GM23248 (cell line): Measurements from ENCODE around the gene LHFPL2. TPM values are rescaled to one million over a fixed set of nuclear protein-coding genes. Genes with fewer than 3 reads are reported as not detected.
"Not testable (repeated sequence)": the region's sequence is repeated elsewhere in the genome, so short reads cannot be mapped to it uniquely, and the experiment has no call there.

Experiments
- DNase-seq: peaks from one replicate; pipeline ENCODE4 v3.0.0-alpha.2; 2015
- H2AFZ ChIP-seq: fragments of 200-600 bp; sonication (generic); 2 replicates; pipeline ENCODE4 v1.6.1; 2016; ENCODE audit warnings: antibody characterized with exemption
- H3F3A ChIP-seq: fragments of 200-600 bp; sonication (generic); 2 replicates; pipeline ENCODE4 v1.6.1; 2016; ENCODE audit warnings: mild to moderate bottlenecking, antibody characterized with exemption, mixed run types; ENCODE audit not compliant: insufficient read depth
- H3K27ac ChIP-seq: fragments of 200-600 bp; sonication (generic); 2 replicates; pipeline ENCODE4 v1.5.1; 2016; ENCODE audit warnings: mild to moderate bottlenecking
- H3K27me3 ChIP-seq: fragments of 200-600 bp; sonication (generic); replicated peaks from 2 replicates; pipeline ENCODE4 v1.6.1; 2016; ENCODE audit warnings: mild to moderate bottlenecking; ENCODE audit not compliant: insufficient read depth
- H3K36me3 ChIP-seq: fragments of 200-600 bp; sonication (generic); 2 replicates; pipeline ENCODE4 v1.6.1; 2016; ENCODE audit warnings: low read depth, mild to moderate bottlenecking
- H3K4me1 ChIP-seq: fragments of 200-600 bp; sonication (generic); 2 replicates; pipeline ENCODE4 v1.6.1; 2016; ENCODE audit warnings: mild to moderate bottlenecking; ENCODE audit not compliant: insufficient read depth
- H3K4me2 ChIP-seq: fragments of 200-600 bp; sonication (generic); one replicate; pipeline ENCODE4 v1.6.1; 2016; ENCODE audit warnings: mild to moderate bottlenecking; ENCODE audit not compliant: unreplicated experiment
- H3K4me3 ChIP-seq: fragments of 200-600 bp; sonication (generic); 2 replicates; pipeline ENCODE4 v1.5.1; 2016; ENCODE audit warnings: mild to moderate bottlenecking
- H3K79me2 ChIP-seq: fragments of 200-600 bp; sonication (generic); 2 replicates; pipeline ENCODE4 v1.6.1; 2016; ENCODE audit warnings: mild to moderate bottlenecking; ENCODE audit not compliant: insufficient read depth
- H3K9ac ChIP-seq: fragments of 200-600 bp; sonication (generic); 2 replicates; pipeline ENCODE4 v1.6.1; 2016; ENCODE audit warnings: mild to moderate bottlenecking
- H3K9me2 ChIP-seq: fragments of 200-600 bp; sonication (generic); 2 replicates; pipeline ENCODE4 v1.6.1; 2016; ENCODE audit warnings: mixed run types, mild to moderate bottlenecking, moderate library complexity; ENCODE audit not compliant: insufficient read depth
- H3K9me3 ChIP-seq: fragments of 200-600 bp; sonication (generic); one replicate; pipeline ENCODE4 v1.6.1; 2017; ENCODE audit warnings: low read depth
- H4K20me1 ChIP-seq: fragments of 200-600 bp; sonication (generic); 2 replicates; pipeline ENCODE4 v1.6.0; 2016; ENCODE audit not compliant: insufficient read depth
- EZH2 ChIP-seq: fragments of 200-600 bp; sonication (generic); IDR thresholded peaks from 2 replicates; pipeline ENCODE4 v1.6.1; 2018; ENCODE audit warnings: antibody characterized with exemption, mild to moderate bottlenecking; ENCODE audit not compliant: insufficient read depth, poor library complexity, severe bottlenecking
- EZH2phosphoT487 ChIP-seq: fragments of 200-600 bp; sonication (generic); IDR thresholded peaks from 2 replicates; pipeline ENCODE4 v1.6.1; 2018; ENCODE audit warnings: antibody characterized with exemption, moderate library complexity, mild to moderate bottlenecking, low read depth; ENCODE audit not compliant: insufficient read depth
- WGBS, 2 experiments: methylation state at CpG; one replicate each; pipeline ENCODE4 v1.1.6; 2015 to 2017; ENCODE audit warnings: low lambda C conversion rate in 2 of 2, low coverage in 1 of 2; ENCODE audit errors: missing lambda C conversion rate in 2 of 2; 5-methylcytosine and 5-hydroxymethylcytosine counted together
- in situ Hi-C: fragments of 300-500 bp; cut with MboI; formaldehyde crosslinking; loops from 2 replicates; pipeline ENCODE4 v1.15.0; 2020
- polyA plus RNA-seq: library from polyadenylated mRNA; unstranded; fragments of >200 nt; fragmentation: Nextera tagmentation; extraction: Ambion mirVana; gene quantifications from 2 replicates; pipeline ENCODE4 v1.2.1, GENCODE V29; 2016
- total RNA-seq: library from RNA; depleted of rRNA; stranded (reverse); fragments of >200 nt; shearing (Covaris generic); gene quantifications from 2 replicates; pipeline ENCODE4 v1.2.3, GENCODE V29; 2014

Gene LHFPL2
- total and polyA plus RNA-seq, 2 experiments from 2014 or later: 8.0 to 13.7 TPM

DNA sequence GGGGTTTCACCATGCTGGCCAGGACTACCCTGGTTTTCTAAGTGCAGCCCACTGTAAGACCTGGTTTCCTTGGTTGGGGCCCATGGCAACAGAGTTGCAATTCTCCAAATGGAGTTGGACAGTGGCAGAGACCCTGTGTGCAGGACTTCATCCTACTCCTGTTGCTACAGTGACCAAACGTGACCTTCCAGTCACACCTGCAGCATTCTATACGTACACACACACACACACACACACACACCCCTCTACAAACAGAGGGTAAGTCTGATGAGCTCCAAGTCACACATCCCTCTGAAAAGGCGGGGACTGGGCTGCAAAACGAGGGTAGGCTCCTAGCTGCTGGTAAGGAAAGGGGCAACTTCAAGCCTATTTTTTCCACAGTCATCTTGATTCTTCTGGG, 23.6 kb downstream of the LHFPL2 start:
- no peaks in the 10 kb centered on the region for H3K27me3 ChIP-seq
- H3K4me1 ChIP-seq: peaks cover 22% of the 10 kb centered on the region
- H3F3A ChIP-seq: no peaks in the 10 kb centered on the region; the same call in 1 of the 2 replicates
- no peaks in the 10 kb centered on the region for H3K36me3 ChIP-seq
- peaks cover 33% of the 10 kb centered on the region for H3K79me2 ChIP-seq
- no peaks in the 10 kb centered on the region for H3K9me3 ChIP-seq
- no peak for DNase-seq
- no peak overlapping the region for H3K9ac ChIP-seq
- no peak for TF ChIP-seq EZH2
- TF ChIP-seq EZH2phosphoT487: no peak
- H3K4me2 ChIP-seq: no peak overlapping the region
- 79 to 85% methylated on average over 4 of the region's 4 CpGs for WGBS, 2 experiments
- H4K20me1 ChIP-seq: no peaks in the 10 kb centered on the region
- H3K4me3 ChIP-seq: no peak overlapping the region
- H2AFZ ChIP-seq: no peak overlapping the region
- no peaks in the 10 kb centered on the region for H3K9me2 ChIP-seq
- no peak overlapping the region for H3K27ac ChIP-seq
- in situ Hi-C loops: no loop called here

DNA sequence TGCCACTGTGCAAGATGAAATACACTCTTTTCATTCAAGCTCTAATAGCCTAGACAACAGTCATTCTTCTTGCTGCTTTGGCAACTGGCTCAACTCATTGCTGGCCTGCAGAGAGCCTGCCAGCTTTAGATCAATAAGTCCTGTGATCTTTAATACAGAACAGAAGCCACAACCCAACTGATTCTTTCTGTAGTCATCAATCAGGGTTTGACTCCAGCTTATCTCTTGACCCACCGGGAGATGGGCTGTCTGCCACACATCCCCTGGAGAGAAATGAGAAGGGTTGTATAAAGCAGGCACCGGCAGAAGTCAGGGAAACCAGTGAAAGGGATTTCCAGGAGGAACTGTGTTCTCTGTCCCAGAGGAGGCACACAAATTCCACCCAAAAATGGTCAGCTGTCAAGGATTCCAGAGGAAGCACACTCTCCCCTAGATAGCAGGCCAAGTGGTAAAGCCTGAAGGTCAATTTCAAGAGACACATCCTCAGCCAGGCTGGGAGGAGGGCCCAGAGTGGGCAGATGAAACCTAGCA, 24.5 kb downstream of the LHFPL2 start:
- Histone ChIP-seq H3K4me2 (no peak overlapping the region), H3F3A (no peaks in the 10 kb centered on the region; the same call in 1 of the 2 replicates), H3K4me1 (peaks cover 22% of the 10 kb centered on the region), H3K9me3 (no peaks in the 10 kb centered on the region), H3K79me2 (peaks cover 33% of the 10 kb centered on the region), H3K4me3 (no peak overlapping the region), H4K20me1 (no peaks in the 10 kb centered on the region), H3K27me3 (no peaks in the 10 kb centered on the region), H3K36me3 (no peaks in the 10 kb centered on the region), H3K9ac (no peak overlapping the region), H3K27ac (no peak overlapping the region), H2AFZ (no peak overlapping the region), H3K9me2 (no peaks in the 10 kb centered on the region)
- DNase-seq: no peak
- TF ChIP-seq EZH2: no peak
- 22 to 37% methylated on average over 2 of the region's 2 CpGs for WGBS, 2 experiments
- in situ Hi-C loops: no loop called here

DNA sequence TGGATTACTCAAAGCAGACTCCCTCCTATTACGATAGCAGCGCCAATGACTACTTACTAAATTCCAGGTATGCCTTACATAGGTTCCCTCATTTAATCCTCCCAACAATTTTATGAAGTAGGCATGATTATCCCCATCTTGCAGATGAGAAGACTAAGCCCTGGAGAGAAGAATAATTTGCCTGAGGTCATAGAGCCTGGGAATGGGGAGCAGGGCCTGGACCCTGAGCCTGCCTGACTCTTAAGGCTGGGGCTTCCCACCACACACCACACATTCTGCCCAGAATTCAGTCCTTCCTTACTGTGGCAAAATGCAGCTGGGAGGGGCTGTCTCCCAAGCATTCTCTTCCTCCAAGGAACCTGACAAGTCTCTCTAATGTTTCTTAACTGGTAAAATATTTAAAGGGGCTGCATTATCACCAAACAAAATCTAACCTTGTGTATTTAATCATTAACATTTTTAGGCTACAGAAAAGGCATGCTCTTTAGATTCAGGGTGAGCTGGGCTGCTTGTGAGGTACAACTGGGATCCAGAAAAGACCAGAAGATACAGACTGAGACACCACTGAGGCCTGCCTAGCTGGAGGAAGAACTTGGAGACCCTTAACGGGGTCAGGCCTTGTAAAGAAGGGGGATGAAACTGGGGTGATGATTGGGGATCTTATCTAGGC, 26.1 kb downstream of the LHFPL2 start:
- in situ Hi-C loops: no loop called here
- no peak for DNase-seq
- H3K36me3 ChIP-seq: no peaks in the 10 kb centered on the region
- H3K9me3 ChIP-seq: no peaks in the 10 kb centered on the region
- no peak overlapping the region for H3K27ac ChIP-seq
- H3K9me2 ChIP-seq: no peaks in the 10 kb centered on the region
- H3K79me2 ChIP-seq: peaks cover 33% of the 10 kb centered on the region
- no peaks in the 10 kb centered on the region; the same call in 1 of the 2 replicates for H3F3A ChIP-seq
- no peak for TF ChIP-seq EZH2phosphoT487
- TF ChIP-seq EZH2: no peak
- no peaks in the 10 kb centered on the region for H4K20me1 ChIP-seq
- 100% methylated on average over 3 of the region's 3 CpGs for WGBS, 2 experiments
- no peak overlapping the region for H2AFZ ChIP-seq
- no peak overlapping the region for H3K4me3 ChIP-seq
- peaks cover 9% of the 10 kb centered on the region for H3K4me1 ChIP-seq
- no peaks in the 10 kb centered on the region for H3K27me3 ChIP-seq
- H3K4me2 ChIP-seq: no peak overlapping the region
- no peak overlapping the region for H3K9ac ChIP-seq

DNA sequence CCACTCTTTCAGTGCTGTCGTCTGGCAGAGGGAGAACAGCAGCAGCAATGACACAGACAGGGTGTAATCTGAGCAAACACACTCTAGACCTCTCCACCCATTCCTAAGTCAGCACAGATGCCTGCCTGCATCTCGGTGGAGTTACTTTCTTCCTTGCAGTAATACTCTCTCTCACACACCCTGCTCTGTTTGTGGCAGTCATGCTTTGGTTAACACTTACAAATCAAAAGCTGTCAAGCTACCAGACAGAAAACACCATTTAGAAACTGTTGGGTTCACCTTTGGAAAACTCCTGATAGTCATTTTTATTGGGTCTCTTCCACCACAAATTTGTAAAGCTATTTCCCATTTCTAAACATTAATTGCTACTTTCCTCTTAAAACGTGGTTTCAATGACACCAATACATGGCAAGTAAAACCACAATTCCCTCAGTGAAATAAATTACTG, 27.3 kb downstream of the LHFPL2 start:
- Histone ChIP-seq H3K9me3 (no peaks in the 10 kb centered on the region), H4K20me1 (no peaks in the 10 kb centered on the region), H3K9me2 (no peaks in the 10 kb centered on the region), H3K27me3 (no peaks in the 10 kb centered on the region), H3K4me1 (peaks cover 8% of the 10 kb centered on the region), H3K27ac (no peak overlapping the region), H2AFZ (peak overlapping the region; percentile 39; the same call in 1 of the 2 replicates), H3K9ac (no peak overlapping the region), H3K4me2 (peak overlapping the region; percentile 31), H3F3A (no peaks in the 10 kb centered on the region; the same call in 1 of the 2 replicates), H3K79me2 (peaks cover 33% of the 10 kb centered on the region), H3K36me3 (no peaks in the 10 kb centered on the region), H3K4me3 (no peak overlapping the region)
- DNase-seq: peak; percentile 48
- no peak for TF ChIP-seq EZH2phosphoT487
- in situ Hi-C loops: no loop called here
- 14 to 16% methylated on average over 3 of the region's 3 CpGs for WGBS, 2 experiments

DNA sequence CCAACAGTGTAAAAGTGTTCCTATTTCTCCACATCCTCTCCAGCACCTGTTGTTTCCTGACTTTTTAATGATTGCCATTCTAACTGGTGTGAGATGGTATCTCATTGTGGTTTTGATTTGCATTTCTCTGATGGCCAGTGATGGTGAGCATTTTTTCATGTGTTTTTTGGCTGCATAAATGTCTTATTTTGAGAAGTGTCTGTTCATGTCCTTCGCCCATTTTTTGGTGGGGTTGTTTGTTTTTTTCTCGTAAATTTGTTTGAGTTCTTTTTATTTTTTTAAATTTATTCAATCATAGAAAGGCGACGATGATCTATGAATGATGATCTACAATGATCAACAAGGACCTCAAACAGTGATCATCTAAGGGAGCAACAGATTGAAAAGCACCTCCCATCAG, 28.5 kb downstream of the LHFPL2 start:
- H3K27ac ChIP-seq, in situ Hi-C loops, H3F3A ChIP-seq, H3K27me3 ChIP-seq, DNase-seq, H3K36me3 ChIP-seq, H3K9me3 ChIP-seq, H3K4me2 ChIP-seq, H4K20me1 ChIP-seq, H3K9me2 ChIP-seq, H2AFZ ChIP-seq, H3K4me3 ChIP-seq, H3K9ac ChIP-seq: not testable (repeated sequence)
- Histone ChIP-seq H3K79me2 (peaks cover 33% of the 10 kb centered on the region), H3K4me1 (peaks cover 12% of the 10 kb centered on the region)
- 95 to 97% methylated on average over 4 of the region's 4 CpGs for WGBS, 2 experiments
